Osteocyte (in vitro differentiated cells): ENCODE data around the gene RPS6KA1. TPM values are rescaled to one million over a fixed set of nuclear protein-coding genes. Genes with fewer than 3 reads are reported as not detected.
A peak's percentile ranks its signal among the peaks of the same experiment; 100 is the strongest.

Experiments used
- DNase-seq: peaks from one replicate; pipeline ENCODE4 v3.0.0; 2021; ENCODE audit warnings: mixed read lengths; ENCODE audit not compliant: unreplicated experiment; ENCODE audit errors: extremely low spot score
- H3K27ac Mint-ChIP-seq: one replicate; pipeline ENCODE4 v1.8.0; 2021; ENCODE audit warnings: mild to moderate bottlenecking, mixed read lengths; ENCODE audit not compliant: unreplicated experiment
- H3K27me3 Mint-ChIP-seq: one replicate; pipeline ENCODE4 v1.8.0; 2021; ENCODE audit warnings: mixed read lengths; ENCODE audit not compliant: unreplicated experiment
- H3K36me3 Mint-ChIP-seq: one replicate; pipeline ENCODE4 v1.8.0; 2021; ENCODE audit warnings: mixed read lengths; ENCODE audit not compliant: unreplicated experiment
- H3K4me1 Mint-ChIP-seq: one replicate; pipeline ENCODE4 v1.8.0; 2021; ENCODE audit warnings: mixed read lengths; ENCODE audit not compliant: unreplicated experiment
- H3K4me3 Mint-ChIP-seq: one replicate; pipeline ENCODE4 v1.8.0; 2021; ENCODE audit warnings: mild to moderate bottlenecking, moderate library complexity, mixed read lengths; ENCODE audit not compliant: unreplicated experiment
- H3K9me3 Mint-ChIP-seq: one replicate; pipeline ENCODE4 v1.8.0; 2021; ENCODE audit warnings: mixed read lengths; ENCODE audit not compliant: unreplicated experiment
- CTCF ChIP-seq: fragments of 200-600 bp; sonication (generic); IDR thresholded peaks from 2 replicates; pipeline ENCODE4 v1.5.0; 2021; ENCODE audit warnings: antibody characterized with exemption, mild to moderate bottlenecking, moderate library complexity
- total RNA-seq: library from RNA; stranded (reverse); gene quantifications from 2 replicates; pipeline ENCODE4 v1.2.1, GENCODE V29; 2021

The RPS6KA1 gene
- total RNA-seq, 1 donor from 2014 or later, result 4.4 TPM

DNA sequence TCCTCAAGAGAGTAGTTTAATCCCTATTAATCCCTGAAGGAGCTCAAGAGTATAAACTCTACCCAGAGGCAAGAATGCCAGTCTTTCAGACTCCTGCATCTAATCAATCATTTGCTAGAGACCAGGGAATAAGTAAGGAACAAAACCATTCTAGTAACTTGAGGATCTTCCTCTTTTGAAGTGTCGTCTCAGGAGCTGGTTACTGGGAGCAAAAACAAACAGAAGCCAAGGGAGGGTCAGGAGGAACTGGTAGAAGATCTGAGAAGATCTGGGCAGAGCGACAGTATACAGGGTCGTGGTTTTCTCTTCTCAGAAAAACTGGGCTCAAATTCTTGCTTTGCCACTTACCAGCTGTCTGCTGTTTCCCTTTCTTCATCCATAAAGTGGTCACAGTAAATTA, 69.3 kb downstream of the RPS6KA1 start:
- Mint-ChIP-seq H3K4me3 (no peak overlapping the region), H3K4me1 (no peaks in the 10 kb centered on the region), H3K36me3 (no peaks in the 10 kb centered on the region), H3K27ac (no peak overlapping the region), H3K9me3 (no peaks in the 10 kb centered on the region), H3K27me3 (peaks cover 18% of the 10 kb centered on the region)
- DNase-seq, result no peak
- TF ChIP-seq CTCF, result no peak

- no peak for DNase-seq
- no peaks in the 10 kb centered on the region for H3K36me3 Mint-ChIP-seq
- H3K4me3 Mint-ChIP-seq, result no peak overlapping the region
- no peaks in the 10 kb centered on the region for H3K9me3 Mint-ChIP-seq
- no peaks in the 10 kb centered on the region for H3K4me1 Mint-ChIP-seq
- TF ChIP-seq CTCF, result peak; percentile 88
- no peak overlapping the region for H3K27ac Mint-ChIP-seq
- peaks cover 31% of the 10 kb centered on the region for H3K27me3 Mint-ChIP-seq
Observed at GRCh38 chr1:26602378-26602959, 72.9 kb downstream of the RPS6KA1 start.

GRCh38 chr1:26603856-26604255, 74.3 kb downstream of the RPS6KA1 start:
- DNase-seq, result no peak
- Mint-ChIP-seq H3K27ac (no peak overlapping the region), H3K4me3 (no peak overlapping the region), H3K36me3 (no peaks in the 10 kb centered on the region), H3K9me3 (no peaks in the 10 kb centered on the region), H3K27me3 (peaks cover 28% of the 10 kb centered on the region), H3K4me1 (no peaks in the 10 kb centered on the region)
- no peak for TF ChIP-seq CTCF

- Mint-ChIP-seq H3K27ac (no peak overlapping the region), H3K36me3 (no peaks in the 10 kb centered on the region), H3K9me3 (no peaks in the 10 kb centered on the region), H3K27me3 (peaks cover 37% of the 10 kb centered on the region), H3K4me1 (no peaks in the 10 kb centered on the region), H3K4me3 (no peak overlapping the region)
- DNase-seq, result no peak
- TF ChIP-seq CTCF, result no peak
Observed at GRCh38 chr1:26607186-26607585, 77.6 kb downstream of the RPS6KA1 start.

GRCh38 chr1:26608895-26609294, 79.3 kb downstream of the RPS6KA1 start:
- DNase-seq, result no peak
- Mint-ChIP-seq H3K27me3 (peaks cover 27% of the 10 kb centered on the region), H3K9me3 (no peaks in the 10 kb centered on the region), H3K4me3 (no peak overlapping the region), H3K36me3 (no peaks in the 10 kb centered on the region), H3K27ac (no peak overlapping the region), H3K4me1 (no peaks in the 10 kb centered on the region)
- peak; percentile 14 for TF ChIP-seq CTCF
